NCI-H82 (cell line): ENCODE results near the gene RPS4Y2.

ENCODE experiments used
- DNase-seq: peaks from one replicate; lab custom pipeline; 2025; lab: John Stamatoyannopoulos, UW

The RPS4Y2 gene

DNA sequence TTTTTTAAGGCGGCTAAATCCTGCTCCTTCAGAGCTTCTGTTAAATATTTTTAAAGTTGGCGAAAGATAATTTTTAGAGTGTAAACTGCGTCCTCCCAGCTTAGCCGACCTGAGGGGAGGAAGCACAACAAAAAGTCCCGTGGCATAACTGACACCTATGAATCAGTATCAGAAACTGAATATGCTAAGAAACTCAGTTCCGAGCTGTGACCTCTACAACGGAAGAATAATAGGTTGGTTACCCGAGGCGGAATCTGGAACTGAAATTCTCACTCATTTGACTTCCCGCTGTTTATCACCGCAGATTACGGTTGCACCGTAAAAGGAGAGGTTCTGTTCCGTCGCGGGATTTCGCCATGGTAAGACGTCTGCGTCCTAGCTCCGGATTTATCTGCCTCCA is at the start of gene RPS4Y2:
Gene RPS4Y2 (plus strand): TSS at position 301 of the 400 bp plus-strand sequence. CDS start 56 bp downstream, at position 357.
- no peak for DNase-seq

DNA sequence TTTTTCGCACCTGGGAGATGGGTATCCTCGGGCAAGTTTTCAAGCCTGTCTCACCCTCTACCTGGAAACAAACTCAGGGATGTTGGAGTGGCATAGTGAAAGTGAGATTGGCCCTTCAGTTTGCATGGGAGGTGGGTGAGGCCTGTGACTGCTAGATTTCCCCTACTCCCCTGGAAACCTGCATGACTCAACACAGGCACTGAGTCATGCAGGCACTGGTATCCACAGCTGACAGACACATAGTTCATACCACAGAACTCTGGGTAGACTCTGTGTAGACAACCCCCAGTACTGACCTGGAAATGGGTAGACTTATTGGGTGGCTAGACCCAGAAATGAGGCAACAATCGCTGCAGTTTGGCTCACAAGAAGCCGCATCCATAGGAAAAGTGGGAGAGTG is 41.5 kb upstream of the RPS4Y2 start:
- DNase-seq = no peak

DNA sequence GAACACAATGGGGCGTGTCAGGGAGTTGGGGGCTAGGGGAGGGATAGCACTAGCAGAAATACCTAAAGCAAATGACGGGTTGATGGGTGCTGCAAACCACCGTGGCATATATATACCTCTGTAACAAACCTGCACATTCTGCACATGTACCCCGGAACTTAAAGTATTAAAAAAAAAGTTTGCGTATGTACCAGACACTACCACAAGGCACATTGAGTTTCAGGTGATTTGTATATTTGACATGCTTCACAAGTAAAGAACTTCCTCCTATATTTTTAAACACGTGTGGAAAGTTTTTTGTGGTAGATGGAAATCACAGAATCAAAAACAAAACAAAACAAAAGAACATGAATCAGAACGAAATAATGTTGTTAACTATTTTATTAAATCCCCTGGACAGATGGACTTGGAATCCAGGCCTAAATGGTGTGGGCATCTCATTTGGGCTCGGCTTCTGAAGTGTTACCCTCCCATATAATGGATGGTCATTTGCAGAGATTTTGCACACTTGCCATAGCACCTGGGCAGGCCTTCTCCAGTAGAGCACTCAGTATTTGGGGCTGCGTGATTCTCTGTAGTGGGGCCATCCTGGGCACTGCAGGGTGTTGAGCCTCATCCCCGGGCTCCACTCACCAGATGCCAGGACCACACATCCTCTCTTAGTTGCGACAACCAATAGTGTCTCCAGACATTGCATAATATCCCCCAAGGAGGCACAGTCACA is 29.6 kb upstream of the RPS4Y2 start:
- DNase-seq = no peak

DNA sequence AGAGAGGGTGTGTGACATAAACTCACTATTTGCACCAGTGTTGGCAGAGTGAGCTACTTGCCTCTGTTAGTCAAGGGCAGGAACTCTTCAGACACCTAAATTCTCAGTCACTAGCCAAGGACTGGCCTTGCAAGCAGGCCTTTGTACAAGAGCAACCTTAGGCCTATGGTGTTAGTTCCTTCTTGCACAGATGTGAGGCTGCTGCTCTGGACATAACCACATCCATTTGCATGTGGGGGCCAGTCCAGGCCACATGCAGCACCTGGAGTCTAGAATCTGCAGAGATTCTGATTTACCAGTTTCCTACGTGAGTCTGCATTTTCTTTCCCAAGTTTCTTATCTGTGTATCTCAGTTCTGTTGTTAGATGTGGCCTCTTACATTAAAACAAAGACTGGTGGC is 20.7 kb upstream of the RPS4Y2 start:
- no peak for DNase-seq

DNA sequence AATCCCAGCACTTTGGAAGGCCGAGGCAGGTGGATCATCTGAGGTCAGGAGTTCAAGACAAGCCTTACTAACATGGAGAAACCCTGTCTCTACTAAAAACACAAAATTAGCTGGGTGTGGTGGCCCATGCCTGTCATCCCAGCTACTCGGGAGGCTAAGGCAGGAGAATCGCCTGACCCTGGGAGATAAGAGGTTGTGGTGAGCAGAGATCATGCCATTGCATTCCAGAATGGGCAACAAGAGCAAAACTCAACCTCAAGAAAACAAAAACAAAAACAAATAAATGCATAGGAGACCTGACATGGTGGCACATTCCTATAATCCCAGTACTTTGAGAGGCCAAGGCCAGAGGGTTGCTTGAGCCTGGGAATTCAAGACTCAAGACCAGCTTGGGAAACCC is 16.1 kb upstream of the RPS4Y2 start:
- no peak for DNase-seq

DNA sequence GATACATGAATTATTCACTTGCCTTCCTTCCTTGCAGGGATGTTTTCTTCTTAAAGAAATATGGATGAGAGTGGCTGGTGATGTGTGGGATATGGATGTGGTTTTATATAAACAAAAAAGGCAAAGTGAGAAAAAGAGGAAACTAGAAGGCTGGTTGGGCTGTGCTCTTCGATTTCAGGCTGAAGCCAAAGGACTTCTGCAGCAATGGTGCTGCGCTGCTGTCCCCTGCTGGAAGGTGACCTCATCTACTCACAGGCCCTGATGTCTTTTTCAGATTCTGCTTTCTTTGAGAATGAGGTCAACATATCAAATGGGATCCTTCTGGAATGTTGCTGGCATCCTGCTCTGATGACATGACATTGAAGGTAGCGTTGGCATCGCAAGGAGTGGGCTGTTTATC is 15.3 kb upstream of the RPS4Y2 start:
- no peak for DNase-seq

DNA sequence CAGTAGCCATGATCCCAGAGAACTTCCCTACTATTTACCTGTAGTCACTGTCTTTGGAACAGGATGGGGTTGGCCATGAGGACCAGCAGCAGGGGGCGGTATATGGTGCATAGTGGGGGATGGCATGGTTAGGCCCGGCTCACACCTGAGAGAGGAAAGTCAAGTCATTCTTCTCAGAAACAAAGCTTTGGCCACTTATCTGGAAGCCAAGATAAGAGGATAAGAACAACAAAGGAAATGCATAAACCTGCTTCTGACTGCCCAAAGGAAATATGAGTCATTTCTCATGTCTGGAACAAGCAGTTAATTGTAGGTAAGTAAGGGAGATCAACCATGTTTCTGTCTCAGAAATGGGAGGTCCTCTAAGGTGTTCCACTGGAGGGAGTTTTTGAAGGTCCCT is 10.8 kb upstream of the RPS4Y2 start:
- DNase-seq = no peak

DNA sequence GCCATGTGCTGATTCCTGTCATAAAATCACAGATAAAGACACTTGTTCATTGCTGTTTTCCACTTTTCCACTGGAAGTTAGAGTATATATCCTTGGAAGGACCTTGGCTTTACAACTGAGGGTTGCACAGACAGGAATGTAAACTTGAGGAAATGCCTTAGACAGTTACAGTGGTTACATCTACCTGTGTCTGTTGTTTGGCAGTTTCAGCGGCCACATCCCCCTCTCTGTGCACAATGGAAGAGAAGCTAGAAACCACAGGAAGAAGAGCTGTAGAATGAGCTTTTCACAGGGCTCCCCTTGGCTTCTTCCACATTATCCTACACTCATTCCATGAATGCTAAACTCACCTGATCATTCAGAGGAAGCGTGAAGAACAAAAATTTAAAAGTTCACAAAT is 9.0 kb upstream of the RPS4Y2 start:
- no peak for DNase-seq

DNA sequence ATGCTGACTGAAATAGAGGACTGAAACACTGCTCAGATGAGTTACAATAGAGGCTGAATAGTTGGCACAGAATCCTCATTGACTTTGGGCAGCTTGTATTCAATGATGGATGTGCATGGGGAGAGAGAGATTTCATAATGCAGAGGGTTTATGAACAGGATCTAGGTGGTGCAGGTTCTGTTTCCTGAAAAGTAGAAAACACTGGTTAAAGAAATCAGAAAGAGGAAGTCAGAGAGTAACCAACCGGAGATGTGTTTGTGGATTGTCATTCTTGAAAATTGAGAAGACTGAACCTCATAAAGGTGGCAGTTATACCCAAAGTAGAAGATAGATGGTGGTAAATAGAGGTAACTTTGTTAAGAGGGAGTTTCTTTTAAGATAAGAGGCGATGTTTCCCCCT is 8.0 kb downstream of the RPS4Y2 start:
- DNase-seq = no peak

DNA sequence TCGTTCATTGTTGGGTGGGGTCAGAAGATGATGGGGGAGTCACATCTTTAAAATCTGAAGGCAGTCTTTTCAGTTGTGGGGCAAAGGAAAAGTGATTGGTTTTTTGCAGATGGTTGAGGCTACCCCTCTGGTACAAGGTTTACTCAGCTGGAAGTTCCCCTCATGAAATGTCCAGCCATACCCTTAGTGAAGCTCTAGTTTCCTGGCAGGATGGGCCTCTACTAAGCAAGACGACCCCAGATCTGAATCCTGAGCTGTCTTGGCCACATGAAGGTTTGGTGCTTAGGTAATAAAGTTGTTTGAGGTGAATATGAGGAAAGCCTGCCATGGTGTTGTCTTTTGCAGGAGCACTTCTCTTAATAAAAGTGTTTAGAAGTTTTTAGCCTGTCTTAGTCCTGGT is 9.2 kb downstream of the RPS4Y2 start:
- DNase-seq = no peak

DNA sequence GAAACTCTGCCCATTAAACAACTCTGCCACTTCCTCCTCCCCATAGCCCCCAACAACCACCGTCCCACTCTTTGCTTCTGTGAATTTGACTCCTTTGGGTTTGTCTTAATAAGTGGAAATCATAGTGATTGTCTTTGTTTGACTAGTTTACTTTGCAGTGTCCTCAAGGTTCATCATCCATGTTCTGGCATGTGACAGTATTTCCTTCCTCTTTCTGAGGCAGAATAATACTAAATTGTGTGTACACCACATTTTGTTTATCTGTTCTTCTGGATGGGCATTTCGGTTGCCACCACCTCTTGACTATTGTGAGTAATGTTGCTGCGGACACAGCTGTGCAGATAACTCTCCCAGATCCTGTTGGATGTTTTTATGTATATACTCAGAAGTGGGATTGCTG is 14.8 kb downstream of the RPS4Y2 start:
- DNase-seq = no peak

DNA sequence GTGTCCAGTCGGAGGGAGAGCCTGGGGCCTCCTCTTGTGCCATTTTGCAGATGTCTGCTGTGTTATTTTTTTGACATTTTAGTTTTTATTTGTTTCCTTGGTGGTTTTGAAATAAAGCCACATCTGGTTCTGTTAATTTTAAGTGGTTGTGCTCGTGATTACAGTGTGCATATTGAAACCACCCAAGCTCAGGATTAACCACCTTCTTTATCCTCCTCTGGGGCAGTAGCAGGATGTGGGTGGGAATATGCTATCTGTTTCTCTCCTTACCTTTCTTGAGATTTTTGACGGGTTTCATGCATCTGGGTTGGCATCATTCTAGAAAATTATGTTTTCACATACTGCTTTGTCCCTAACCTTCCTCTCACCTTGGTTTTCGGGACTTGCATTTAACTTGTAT is 20.2 kb downstream of the RPS4Y2 start:
- DNase-seq = no peak

DNA sequence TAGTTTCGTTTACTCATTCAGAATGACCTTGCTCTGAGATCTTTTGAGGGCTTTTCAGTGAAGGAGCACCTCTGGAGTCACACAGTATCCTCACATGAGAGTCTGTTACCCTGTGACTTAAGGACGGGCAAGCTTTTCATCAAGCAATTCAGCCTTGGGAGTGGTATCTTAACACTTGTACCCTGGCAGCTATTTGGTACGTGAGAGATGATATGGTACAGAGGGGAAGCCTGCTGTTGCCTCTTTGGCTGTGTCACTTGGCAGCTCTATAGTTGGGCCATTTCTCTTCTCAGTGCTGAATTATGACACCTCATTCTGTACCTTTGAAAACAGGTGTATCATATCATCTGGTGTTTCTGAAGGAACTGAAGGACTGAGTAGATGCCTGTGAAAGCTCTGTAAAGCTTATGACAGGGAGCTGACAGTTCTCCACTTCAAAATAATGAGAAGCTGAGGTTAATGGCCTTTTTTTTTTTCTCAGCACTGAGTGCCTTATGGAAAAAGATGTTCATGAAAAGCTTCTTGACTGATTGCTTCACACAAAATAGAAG is 24.3 kb downstream of the RPS4Y2 start:
- no peak for DNase-seq

DNA sequence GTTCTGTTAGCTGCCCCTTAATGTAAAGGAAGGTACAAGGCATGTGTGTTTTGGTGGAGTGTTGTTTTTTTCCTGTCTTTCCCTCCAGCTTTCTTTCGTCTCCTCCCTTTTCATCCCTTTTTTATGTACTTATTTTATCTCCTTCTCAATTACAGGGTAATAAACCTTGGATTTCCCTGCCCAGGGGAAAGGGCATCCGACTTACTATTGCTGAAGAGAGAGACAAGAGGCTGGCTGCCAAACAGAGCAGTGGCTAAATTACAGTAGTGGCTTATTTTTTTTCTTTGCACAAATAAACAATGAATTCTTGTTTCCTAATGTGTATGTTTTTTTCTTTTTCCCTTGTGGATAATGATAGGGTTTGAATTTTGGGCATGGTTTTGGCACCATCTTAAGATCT is 24.9 kb downstream of the RPS4Y2 start:
- DNase-seq = no peak

DNA sequence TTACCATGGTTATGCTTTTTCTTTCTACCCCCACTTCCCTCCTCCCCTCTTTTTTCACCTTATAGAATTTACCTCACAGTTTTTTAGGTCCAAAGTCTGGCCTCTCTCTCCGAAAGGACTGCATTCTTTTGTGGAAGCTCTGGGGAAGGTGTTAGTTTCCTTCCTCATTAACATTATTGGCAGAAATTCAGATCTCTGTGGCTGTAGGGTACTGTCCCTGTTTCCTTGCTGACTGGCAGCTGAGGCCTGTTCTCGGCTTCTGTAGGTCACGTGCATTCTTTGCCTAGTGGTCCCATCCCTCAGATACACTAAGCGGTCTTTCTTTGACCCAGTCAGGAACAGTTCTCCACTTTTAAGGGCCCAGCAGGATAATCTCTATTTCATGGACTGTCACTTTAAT is 25.5 kb downstream of the RPS4Y2 start:
- DNase-seq = no peak

DNA sequence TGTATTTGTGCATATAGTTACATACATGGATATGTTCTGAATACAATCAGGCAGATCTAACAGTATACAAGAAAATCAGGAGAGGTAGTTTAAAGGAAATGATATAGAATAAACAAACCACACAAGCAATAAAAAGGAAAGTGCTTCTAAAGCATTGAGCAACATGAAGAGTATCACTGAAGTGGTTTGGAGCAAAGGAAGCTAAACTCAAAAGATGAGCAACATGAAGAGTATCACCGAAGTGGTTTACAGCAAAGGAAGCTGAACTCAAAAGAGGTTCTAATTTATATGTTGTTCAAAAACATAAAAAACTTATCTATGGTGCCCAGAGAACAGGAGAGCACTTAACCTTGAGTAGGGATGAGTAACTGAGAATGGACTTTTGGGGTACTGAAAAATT is 29.1 kb downstream of the RPS4Y2 start:
- no peak for DNase-seq

DNA sequence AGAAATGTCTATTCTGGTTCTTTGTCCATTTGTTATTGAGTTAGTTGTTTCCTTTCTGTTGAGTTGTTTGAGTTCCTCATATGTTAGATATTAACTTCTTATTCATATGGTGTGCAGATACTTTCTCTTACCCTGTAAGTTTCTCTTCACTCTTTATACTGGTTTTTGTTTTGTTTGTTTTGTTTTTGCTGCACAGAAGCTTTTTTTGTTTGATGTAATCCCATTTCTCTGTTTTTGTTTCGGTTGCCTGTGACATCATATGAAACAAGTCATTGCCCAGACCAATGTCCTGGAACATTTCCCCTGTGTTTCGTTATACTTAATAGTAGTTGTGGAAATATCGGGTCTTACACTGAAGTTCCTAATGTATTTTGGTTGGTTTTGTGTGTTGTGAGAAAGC is 31.2 kb downstream of the RPS4Y2 start:
- DNase-seq = no peak

DNA sequence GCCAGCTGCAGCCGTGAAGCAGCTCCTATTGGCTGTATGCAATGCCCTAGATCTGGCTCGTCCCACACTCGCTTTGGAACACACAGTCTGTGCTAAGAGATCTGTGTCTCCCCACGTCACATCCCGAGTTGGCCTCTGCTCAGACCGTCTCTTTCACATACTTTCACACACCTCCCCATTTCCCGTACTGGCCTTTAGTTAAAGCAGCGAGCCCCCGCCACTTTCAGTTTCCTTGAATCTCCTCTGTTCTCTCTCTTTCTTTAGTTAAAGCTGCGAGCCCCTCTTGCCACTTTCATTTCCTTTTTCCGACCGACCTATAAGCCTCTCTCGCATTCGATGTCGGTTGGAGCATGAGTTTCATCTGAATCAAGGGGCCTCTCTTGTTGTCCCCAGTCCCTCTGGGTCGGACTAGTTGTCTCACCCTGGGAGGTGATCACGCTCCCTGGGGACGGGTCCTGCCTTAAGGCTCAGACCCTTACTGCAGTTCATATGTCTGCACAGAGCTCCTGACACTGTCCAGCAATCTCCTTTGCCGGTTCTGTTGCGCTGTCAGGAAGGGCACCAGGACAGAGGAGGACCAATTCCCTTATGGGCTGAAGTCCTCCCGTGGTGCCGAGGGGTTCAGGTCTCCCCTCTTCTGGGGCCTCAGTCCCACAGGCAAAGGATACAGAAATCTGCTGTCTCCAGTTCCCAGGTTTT is 42.6 kb downstream of the RPS4Y2 start:
- DNase-seq = no peak

DNA sequence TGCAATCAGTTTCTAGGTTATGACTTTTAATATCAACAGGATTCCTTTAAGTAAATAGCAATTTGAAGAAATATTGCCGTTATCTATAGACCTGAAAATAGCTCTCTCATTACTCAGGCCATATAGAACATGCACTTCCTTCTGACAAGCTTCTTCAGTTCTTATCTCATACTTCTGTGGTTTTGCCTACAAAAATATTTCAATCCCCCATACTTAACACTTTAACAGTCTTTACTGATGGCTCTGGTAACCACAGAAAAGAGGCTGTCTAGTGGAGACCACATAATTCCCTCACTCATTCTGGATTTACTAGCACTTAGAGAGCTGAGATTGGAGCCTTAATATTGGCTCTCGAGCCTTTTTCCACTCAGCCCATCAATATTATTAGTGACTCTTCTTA is 46.8 kb downstream of the RPS4Y2 start:
- DNase-seq = no peak

DNA sequence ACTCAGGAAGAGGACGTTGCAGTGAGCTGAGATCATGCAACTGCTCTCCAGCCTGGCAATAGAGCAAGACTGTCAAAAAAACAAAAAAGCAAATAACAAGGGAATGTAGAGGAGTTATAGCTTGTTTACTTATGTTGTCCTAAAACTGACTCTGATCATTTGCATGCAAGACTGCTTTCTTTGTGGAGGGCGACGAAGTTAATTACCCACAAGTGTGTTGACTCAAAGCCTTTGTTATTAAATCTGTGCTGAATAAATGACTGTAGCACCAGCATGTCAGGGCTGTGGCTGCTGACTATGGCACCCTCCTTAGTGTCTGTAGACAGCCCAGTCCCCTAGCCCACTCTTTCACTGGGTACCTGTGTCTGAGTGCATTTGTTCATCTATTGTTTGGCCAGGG is 50.3 kb downstream of the RPS4Y2 start:
- no peak for DNase-seq

DNA sequence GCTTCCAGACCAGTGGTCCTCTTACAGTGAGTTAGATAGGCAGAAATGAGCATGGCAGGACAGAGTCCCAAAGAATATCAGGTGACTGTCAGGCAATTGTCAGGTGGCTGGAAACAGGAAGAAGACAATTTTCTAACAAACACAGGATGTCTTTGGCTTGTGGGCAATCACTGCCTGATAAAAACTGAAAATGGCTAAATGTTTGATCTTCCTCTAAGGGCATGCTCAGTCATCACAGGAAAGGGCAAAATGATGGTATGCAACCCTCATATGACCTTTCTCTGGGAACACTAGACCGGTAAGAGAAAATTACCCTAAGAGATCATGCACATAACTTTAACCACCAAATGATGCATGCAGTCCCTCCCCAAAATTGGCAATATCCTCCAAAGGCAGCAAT is 57.6 kb downstream of the RPS4Y2 start:
- DNase-seq = no peak

DNA sequence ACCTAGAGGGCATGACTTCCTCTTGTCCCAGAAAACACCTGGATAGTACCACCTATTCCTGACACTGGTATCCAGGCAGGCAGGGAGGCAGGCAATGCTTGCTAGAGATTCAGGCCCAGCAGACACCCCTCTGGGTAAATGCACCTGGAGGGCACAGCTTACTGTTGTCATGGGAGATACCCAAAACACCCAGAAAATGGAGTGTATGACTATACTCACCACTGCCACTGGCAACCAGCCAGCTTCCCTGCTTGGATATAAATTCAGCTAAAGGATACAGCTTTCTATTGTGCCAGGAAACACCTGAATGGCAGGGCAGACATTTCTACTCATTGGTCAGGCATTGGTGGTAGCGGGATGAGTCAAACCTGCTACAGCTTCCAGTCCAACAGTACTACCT is 58.9 kb downstream of the RPS4Y2 start:
- DNase-seq = no peak

DNA sequence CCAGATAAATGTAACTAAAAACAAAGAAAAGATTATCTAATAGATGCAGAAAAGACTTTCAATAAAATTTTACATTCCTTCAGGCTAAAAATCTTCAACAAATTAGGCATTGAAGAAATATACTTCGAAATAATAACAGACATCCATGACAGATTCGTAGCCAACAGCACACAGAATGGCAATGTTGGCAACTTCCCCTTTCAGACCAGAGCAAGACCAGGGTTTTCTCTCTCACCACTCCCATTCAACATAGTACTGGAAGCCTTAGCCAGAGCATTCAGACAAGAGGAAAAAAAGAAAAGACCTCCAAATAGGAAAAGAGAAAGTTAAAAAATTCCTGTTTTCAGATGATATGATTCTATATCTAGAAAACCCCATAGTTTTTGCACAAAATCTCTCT is 61.2 kb downstream of the RPS4Y2 start:
- DNase-seq = no peak
